Endothelial cell of umbilical vein (primary cell): ENCODE results near the gene RNF214. TPM values are rescaled to one million over a fixed set of nuclear protein-coding genes. Genes with fewer than 3 reads are reported as not detected.
A peak's percentile ranks its signal among the peaks of the same experiment; 100 is the strongest.

Experiments used
- BruUV-seq: library from RNA; stranded (reverse); fragments of 400-500 nt; replicated peaks from 2 replicates; lab custom pipeline; 2021; lab: Mats Ljungman, UMichigan
- CTCF ChIA-PET: fragments of 300-600, 350-600 bp; sonication (Branson Sonifier 250); formaldehyde crosslinking; loops from one replicate; lab custom pipeline; 2021; ENCODE audit warnings: antibody characterized with exemption, inconsistent platforms; lab: Charles Lee
- POLR2A ChIA-PET: fragments of 300-600, 350-600 bp; sonication (Branson Sonifier 250); formaldehyde crosslinking; loops from one replicate; lab custom pipeline; 2021; ENCODE audit warnings: antibody characterized with exemption, inconsistent platforms; lab: Charles Lee
- DNase-seq: peaks from one replicate; pipeline ENCODE4 v3.0.0-alpha.2; 2011; ENCODE audit warnings: low read depth, low spot score
- FAIRE-seq: peaks from 2 replicates; lab custom pipeline; 2011; peaks lifted over from hg19 to GRCh38; lab: Jason Lieb, UNC
- H2AFZ ChIP-seq: 2 replicates; pipeline ENCODE4 v1.6.0; 2012; ENCODE audit warnings: low read depth, low read length, control low read depth, inconsistent platforms
- H3K27ac ChIP-seq: 2 replicates; pipeline ENCODE4 v1.5.1; 2011; ENCODE audit warnings: low read depth, mild to moderate bottlenecking, control low read depth, low read length, moderate library complexity; ENCODE audit not compliant: insufficient read depth
- H3K27me3 ChIP-seq, 2 experiments: 2 replicates each; pipeline versions ENCODE4 v1.6.0 to v1.6.1; 2011; ENCODE audit warnings: low read length in 2 of 2, mixed read lengths in 1 of 2; ENCODE audit not compliant: control insufficient read depth in 2 of 2, insufficient read depth in 2 of 2
- H3K36me3 ChIP-seq, 2 experiments: 2 replicates in 1 of 2; 3 replicates in 1 of 2; pipeline ENCODE4 v1.5.1; 2011; ENCODE audit warnings: low read length in 2 of 2, mild to moderate bottlenecking in 1 of 2, moderate library complexity in 1 of 2; ENCODE audit not compliant: control insufficient read depth in 2 of 2, insufficient read depth in 2 of 2; ENCODE audit errors: extremely low read depth in 1 of 2
- H3K4me1 ChIP-seq: 3 replicates; pipeline ENCODE4 v1.5.1; 2011; ENCODE audit warnings: mild to moderate bottlenecking, low read length; ENCODE audit not compliant: control insufficient read depth, insufficient read depth; ENCODE audit errors: extremely low read depth
- H3K4me2 ChIP-seq: 2 replicates; pipeline ENCODE4 v1.6.1; 2011; ENCODE audit warnings: low read length, control low read depth, mixed read lengths; ENCODE audit not compliant: insufficient read depth
- H3K4me3 ChIP-seq, 3 experiments: fragments of 200-600 bp in 1 of 3; sonication (generic), shearing (Covaris generic) in 1 of 3; replicated peaks in 1 of 3; 2 replicates each; pipeline ENCODE4 v1.5.1; 2011 to 2016; ENCODE audit warnings: control low read depth in 3 of 3, low read length in 3 of 3, mild to moderate bottlenecking in 2 of 3, inconsistent platforms in 1 of 3, low read depth in 1 of 3, moderate library complexity in 1 of 3; ENCODE audit not compliant: insufficient read depth in 1 of 3
- H3K79me2 ChIP-seq: 2 replicates; pipeline ENCODE4 v1.6.0; 2012; ENCODE audit warnings: low read length, inconsistent platforms; ENCODE audit not compliant: control insufficient read depth, insufficient read depth
- H3K9ac ChIP-seq: replicated peaks from 2 replicates; pipeline ENCODE3; 2011; ENCODE audit warnings: low read length, control low read depth; ENCODE audit not compliant: insufficient read depth; ENCODE audit errors: extremely low read depth
- H3K9me1 ChIP-seq: replicated peaks from 3 replicates; pipeline ENCODE4 v1.6.0; 2011; ENCODE audit warnings: mild to moderate bottlenecking, low read length; ENCODE audit not compliant: control insufficient read depth, insufficient read depth; ENCODE audit errors: extremely low read depth
- H3K9me3 ChIP-seq: replicated peaks from 2 replicates; pipeline ENCODE4 v1.5.1; 2012; ENCODE audit warnings: low read length, inconsistent platforms; ENCODE audit not compliant: control insufficient read depth, insufficient read depth
- H4K20me1 ChIP-seq: replicated peaks from 2 replicates; pipeline ENCODE3; 2011; ENCODE audit warnings: mild to moderate bottlenecking, low read length; ENCODE audit not compliant: control insufficient read depth, insufficient read depth; ENCODE audit errors: extremely low read depth
- CTCF ChIP-seq, 2 donors: IDR thresholded peaks; 1 replicate in 1 of 2; 2 replicates in 1 of 2; pipeline ENCODE4 v1.5.1; 2011; ENCODE audit warnings: low read length in 2 of 2, mild to moderate bottlenecking in 2 of 2, moderate library complexity in 2 of 2, control low read depth in 1 of 2, inconsistent platforms in 1 of 2, low read depth in 1 of 2; ENCODE audit not compliant: insufficient read depth in 1 of 2; ENCODE audit errors: extremely low read depth in 1 of 2
- EZH2 ChIP-seq: IDR thresholded peaks from 2 replicates; pipeline ENCODE4 v1.6.1; 2012; ENCODE audit warnings: borderline replicate concordance, low read depth, mild to moderate bottlenecking, moderate library complexity, low read length, inconsistent platforms; ENCODE audit not compliant: severe bottlenecking
- FOS ChIP-seq: IDR thresholded peaks from 2 replicates; pipeline ENCODE4 v1.6.1; 2011; ENCODE audit warnings: mild to moderate bottlenecking, low read length, moderate library complexity, borderline replicate concordance; ENCODE audit not compliant: insufficient read depth
- GATA2 ChIP-seq: IDR thresholded peaks from 2 replicates; pipeline ENCODE4 v1.7.0; 2011; ENCODE audit warnings: low read depth, mild to moderate bottlenecking, moderate library complexity, mixed read lengths, low read length; ENCODE audit not compliant: insufficient read length, insufficient read depth
- JUN ChIP-seq: IDR thresholded peaks from 2 replicates; pipeline ENCODE4 v1.6.1; 2011; ENCODE audit warnings: borderline replicate concordance, low read depth; ENCODE audit not compliant: insufficient read length, insufficient read depth
- MAX ChIP-seq: IDR thresholded peaks from 2 replicates; pipeline ENCODE4 v1.6.1; 2011; ENCODE audit not compliant: insufficient read depth, insufficient read length
- MYC ChIP-seq: IDR thresholded peaks from one replicate; pipeline ENCODE4 v1.6.1; 2011; ENCODE audit warnings: mild to moderate bottlenecking, low read depth, low read length
- POLR2A ChIP-seq: IDR thresholded peaks from 2 replicates; pipeline ENCODE4 v1.6.1; 2012; ENCODE audit warnings: low read depth, mild to moderate bottlenecking, control low read depth, low read length
- POLR2AphosphoS5 ChIP-seq: IDR thresholded peaks from 2 replicates; pipeline ENCODE4 v1.6.1; 2012; ENCODE audit warnings: low read depth, mild to moderate bottlenecking, control low read depth, low read length, moderate library complexity; ENCODE audit not compliant: insufficient read depth
- dilution Hi-C: fragments of 300-500 bp; cut with MboI; formaldehyde crosslinking; loops from one replicate; pipeline ENCODE4 v1.15.0; 2019; ENCODE audit warnings: low sequenced_read_pairs; ENCODE audit not compliant: extremely low pct_ligation_motif_present
- intact Hi-C: fragments of 100-400 bp; cut with micrococcal nuclease; formaldehyde crosslinking; loops from one replicate; pipeline ENCODE4 v1.10.0; 2022
- polyA plus RNA-seq, 4 experiments: library from polyadenylated mRNA; depleted of rRNA in 3 of 4; stranded (reverse) in 3 of 4; unstranded in 1 of 4; fragments of >200 nt; gene quantifications; 2 replicates each; pipeline versions ENCODE4 v1.2.1 to v1.2.3, GENCODE V29; 2011 to 2012; ENCODE audit warnings: missing spikeins in 1 of 4
- total RNA-seq: library from RNA; stranded (reverse); gene quantifications from 2 replicates; pipeline ENCODE4 v1.2.3, GENCODE V29; 2021

Gene RNF214
- total and polyA plus RNA-seq, 2 donors (not counting 3 experiments of a cell fraction or from before 2014, with no cell fraction given): 24.3 to 28.2 TPM

DNA sequence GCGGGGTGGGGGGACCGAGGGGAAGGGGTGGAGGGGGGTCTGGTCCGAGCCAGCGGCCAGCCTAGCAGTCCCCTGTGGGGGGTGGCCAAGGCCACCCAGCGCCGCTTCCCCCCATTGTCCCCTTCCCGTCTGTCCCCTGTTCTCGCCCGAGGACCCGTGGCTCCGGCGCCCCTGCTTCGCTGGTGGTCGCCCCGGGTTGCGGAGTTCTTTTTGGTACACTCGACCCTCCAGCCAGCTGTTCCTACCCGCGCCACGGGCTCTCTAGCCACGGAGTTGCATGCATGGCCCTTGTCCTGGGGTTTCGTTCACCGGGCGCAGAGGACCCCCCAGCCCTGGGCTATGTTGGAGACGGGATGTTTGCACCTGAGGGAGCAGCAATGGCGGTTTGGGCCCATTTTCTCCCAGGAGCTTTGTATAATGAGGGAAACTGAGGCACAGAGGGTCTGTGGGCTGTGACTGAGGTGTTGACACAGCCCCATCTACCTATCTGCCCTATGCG, 489 bp downstream of the RNF214 start:
- dilution Hi-C loops: no loop called here
- FAIRE-seq (no peak), DNase-seq (peak; percentile 16)
- Histone ChIP-seq H2AFZ (peak overlapping the region; percentile 17), H3K9me3 (no peaks in the 10 kb centered on the region), H3K27me3 (no peaks in the 10 kb centered on the region), H3K9me1 (no peaks in the 10 kb centered on the region), H3K27ac (peak overlapping the region; percentile 0), H3K4me2 (peak overlapping the region; percentile 84), H4K20me1 (no peaks in the 10 kb centered on the region), H3K4me1 (peaks cover 20% of the 10 kb centered on the region), H3K79me2 (peaks cover 19% of the 10 kb centered on the region), H3K9ac (peak overlapping the region; percentile 64), H3K4me3 (peak overlapping the region; percentile 35 to 82 (median 78)), H3K36me3 (peaks cover 0 to 12% of the 10 kb centered on the region in 2 experiments)
- intact Hi-C loops: loop anchor here (1.0 to 10.0 kb wide), 3 partner anchors 83 to 582 kb away; partner anchors contain the start of gene BACE1
- ChIA-PET CTCF (interaction anchor here (0.7 to 3.6 kb wide), 5 partner anchors 11 to 89 kb away, joined by 3 to 24 read pairs (median 8); partner anchors contain the start of genes BACE1, PAFAH1B2 and SIDT2), POLR2A (no interaction called here)
- BruUV-seq: no TSS peak
- TF ChIP-seq FOS (no peak), CTCF (IDR thresholded peaks at IDR 0.05; ENCODE audit: extremely low read depth in 1 of 2, insufficient read depth in 1 of 2, low read depth in 1 of 2, low read length in 2 of 2) (no peak), EZH2 (no peak), POLR2A (no peak), JUN (no peak), MYC (no peak), GATA2 (no peak), POLR2AphosphoS5 (no peak), MAX (no peak)
